GM12878 (cell line): ENCODE measurements around the gene FAM227A. TPM values are rescaled to one million over a fixed set of nuclear protein-coding genes. Genes with fewer than 3 reads are reported as not detected.

ENCODE experiments used
- BMI1 ChIP-seq: fragments of 450-650 bp; IDR thresholded peaks from 2 replicates; pipeline ENCODE4 v1.6.1; 2016; ENCODE audit warnings: mild to moderate bottlenecking, moderate library complexity, borderline replicate concordance
- CBFB ChIP-seq: IDR thresholded peaks from 2 replicates; pipeline ENCODE4 v1.6.1; 2016; ENCODE audit warnings: antibody characterized with exemption, low read depth
- EGR1 ChIP-seq, 2 experiments: IDR thresholded peaks; 1 replicate in 1 of 2; 2 replicates in 1 of 2; pipeline ENCODE4 v1.6.1; 2011 to 2012; ENCODE audit warnings: low read depth in 2 of 2, low read length in 2 of 2, borderline replicate concordance in 1 of 2, mild to moderate bottlenecking in 1 of 2, moderate library complexity in 1 of 2
- IKZF2 ChIP-seq, 2 experiments: fragments of 450-650 bp; IDR thresholded peaks; 2 replicates each; pipeline ENCODE4 v1.6.1; 2017; ENCODE audit warnings: mild to moderate bottlenecking in 2 of 2, moderate library complexity in 2 of 2
- NRF1 ChIP-seq: conservative IDR thresholded peaks from 2 replicates; pipeline ENCODE4 v1.6.1; 2011; ENCODE audit warnings: mild to moderate bottlenecking, low read depth, low read length, improper control_type of control experiment
- RB1 ChIP-seq: fragments of 450-650 bp; formaldehyde crosslinking; IDR thresholded peaks from 2 replicates; pipeline ENCODE4 v1.6.1; 2017; ENCODE audit warnings: mild to moderate bottlenecking, borderline replicate concordance
- RUNX3 ChIP-seq: IDR thresholded peaks from 2 replicates; pipeline ENCODE4 v1.6.1; 2012; ENCODE audit warnings: low read length, inconsistent platforms
- TBL1XR1 ChIP-seq: IDR thresholded peaks from 2 replicates; pipeline ENCODE4 v1.6.1; 2012; ENCODE audit warnings: low read depth, low read length, improper control_type of control experiment
- polyA plus RNA-seq, 11 experiments: library from polyadenylated mRNA; depleted of rRNA in 4 of 11; unstranded in 6 of 11; stranded (reverse) in 5 of 11; fragments of >200 nt; fragmentation: Nextera tagmentation in 4 of 11; fragmentation: Illumina TruSeq in 1 of 11; extraction: Ambion mirVana in 4 of 11; extraction: Trizol in 1 of 11; gene quantifications; 1 replicate in 1 of 11; 2 replicates in 10 of 11; pipeline versions ENCODE4 v1.2.1 to v1.2.3, GENCODE V29; 2011 to 2016; ENCODE audit warnings: inconsistent platforms in 2 of 11, missing spikeins in 2 of 11, low read depth in 1 of 11
- total RNA-seq, 4 experiments: library from RNA; depleted of rRNA in 3 of 4; stranded (reverse); fragments of >200 nt in 3 of 4; fragmentation: Illumina TruSeq in 1 of 4; extraction: Trizol in 1 of 4; gene quantifications; 2 replicates each; pipeline versions ENCODE4 v1.2.1 to v1.2.3, GENCODE V29; 2013 to 2021
- TF ChIP-seq, protein P1 (sequence below): fragments of 450-650 bp; IDR thresholded peaks from 2 replicates; pipeline ENCODE4 v1.6.1; 2017; ENCODE audit warnings: antibody characterized with exemption, mild to moderate bottlenecking, moderate library complexity
- TF ChIP-seq, protein P2 (sequence below): IDR thresholded peaks from 2 replicates; pipeline ENCODE4 v1.6.1; 2011; ENCODE audit warnings: borderline replicate concordance, low read depth, mild to moderate bottlenecking, moderate library complexity, mixed read lengths, low read length; ENCODE audit not compliant: insufficient read depth; ENCODE audit errors: extremely low read length
- TF ChIP-seq, protein P3 (sequence below): IDR thresholded peaks from 2 replicates; pipeline ENCODE4 v1.6.1; 2011; ENCODE audit warnings: low read depth, low read length, improper control_type of control experiment, borderline replicate concordance
- TF ChIP-seq, protein P4 (sequence below): IDR thresholded peaks from 2 replicates; pipeline ENCODE4 v1.6.1; 2012; ENCODE audit warnings: low read length, inconsistent platforms
- TF ChIP-seq, protein P5 (sequence below), 3 experiments: IDR thresholded peaks in 2 of 3; conservative IDR thresholded peaks in 1 of 3; 2 replicates each; pipeline ENCODE4 v1.5.1; 2011; ENCODE audit warnings: low read depth in 3 of 3, low read length in 3 of 3, mild to moderate bottlenecking in 3 of 3, control low read depth in 2 of 3, moderate library complexity in 2 of 3, inconsistent platforms in 1 of 3, mixed read lengths in 1 of 3; ENCODE audit not compliant: control insufficient read depth in 2 of 3, insufficient read depth in 1 of 3; ENCODE audit errors: extremely low read depth in 1 of 3
- TF ChIP-seq, protein P6 (sequence below): fragments of 450-650 bp; IDR thresholded peaks from 2 replicates; pipeline ENCODE4 v1.6.1; 2017; ENCODE audit warnings: low read depth, mild to moderate bottlenecking, moderate library complexity

Gene FAM227A
- total and polyA plus RNA-seq, 10 of the 15 experiments (the other 5 are each of a cell fraction or from before 2014, with no cell fraction given): 0.02 to 0.59 (median 0.25) TPM

DNA sequence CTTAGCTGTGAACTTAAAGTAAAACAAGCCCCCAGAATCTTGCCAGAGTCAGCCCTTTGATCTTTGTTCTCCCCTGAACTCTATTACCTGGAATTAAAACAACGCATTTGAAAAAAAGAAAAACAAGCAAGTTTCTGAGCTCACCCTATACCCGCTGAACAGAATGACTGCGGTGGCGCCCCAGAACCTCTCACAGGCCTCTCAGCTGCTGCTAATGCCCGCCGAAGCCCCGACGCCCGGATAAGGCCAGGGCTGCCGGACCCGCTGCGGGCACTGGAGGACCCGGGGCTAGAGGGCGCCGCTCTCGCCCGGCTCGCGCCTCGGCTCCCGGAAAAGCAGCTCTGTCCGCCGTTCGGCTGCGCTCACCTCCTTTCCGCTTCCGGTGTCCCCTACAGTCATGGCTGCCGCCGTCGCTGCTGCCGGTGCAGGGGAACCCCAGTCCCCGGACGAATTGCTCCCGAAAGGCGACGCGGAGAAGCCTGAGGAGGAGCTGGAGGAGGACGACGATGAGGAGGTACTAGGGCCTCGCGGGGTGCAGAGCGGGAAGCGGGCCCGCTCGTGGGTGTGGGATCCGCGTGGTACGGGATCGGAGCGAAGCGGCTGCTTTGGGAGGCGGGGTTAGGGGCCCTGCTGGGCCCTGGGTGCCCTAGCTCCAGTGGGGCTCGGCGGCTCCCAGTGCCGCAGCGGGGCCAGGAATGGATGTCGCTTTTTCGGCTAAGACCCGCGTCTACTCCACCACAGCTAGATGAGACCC is 25.6 kb upstream of the FAM227A start, which contains the start of gene TOMM22 (continued):
- TF ChIP-seq, protein P1, sequence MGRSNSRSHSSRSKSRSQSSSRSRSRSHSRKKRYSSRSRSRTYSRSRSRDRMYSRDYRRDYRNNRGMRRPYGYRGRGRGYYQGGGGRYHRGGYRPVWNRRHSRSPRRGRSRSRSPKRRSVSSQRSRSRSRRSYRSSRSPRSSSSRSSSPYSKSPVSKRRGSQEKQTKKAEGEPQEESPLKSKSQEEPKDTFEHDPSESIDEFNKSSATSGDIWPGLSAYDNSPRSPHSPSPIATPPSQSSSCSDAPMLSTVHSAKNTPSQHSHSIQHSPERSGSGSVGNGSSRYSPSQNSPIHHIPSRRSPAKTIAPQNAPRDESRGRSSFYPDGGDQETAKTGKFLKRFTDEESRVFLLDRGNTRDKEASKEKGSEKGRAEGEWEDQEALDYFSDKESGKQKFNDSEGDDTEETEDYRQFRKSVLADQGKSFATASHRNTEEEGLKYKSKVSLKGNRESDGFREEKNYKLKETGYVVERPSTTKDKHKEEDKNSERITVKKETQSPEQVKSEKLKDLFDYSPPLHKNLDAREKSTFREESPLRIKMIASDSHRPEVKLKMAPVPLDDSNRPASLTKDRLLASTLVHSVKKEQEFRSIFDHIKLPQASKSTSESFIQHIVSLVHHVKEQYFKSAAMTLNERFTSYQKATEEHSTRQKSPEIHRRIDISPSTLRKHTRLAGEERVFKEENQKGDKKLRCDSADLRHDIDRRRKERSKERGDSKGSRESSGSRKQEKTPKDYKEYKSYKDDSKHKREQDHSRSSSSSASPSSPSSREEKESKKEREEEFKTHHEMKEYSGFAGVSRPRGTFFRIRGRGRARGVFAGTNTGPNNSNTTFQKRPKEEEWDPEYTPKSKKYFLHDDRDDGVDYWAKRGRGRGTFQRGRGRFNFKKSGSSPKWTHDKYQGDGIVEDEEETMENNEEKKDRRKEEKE: no peak
- peak in 1 of 2 experiments; percentile 91; a peak in 2 of 3 replicates for TF ChIP-seq EGR1 (IDR thresholded peaks at IDR 0.05; ENCODE audit: borderline replicate concordance in 1 of 2, low read depth in 2 of 2, low read length in 2 of 2)
- TF ChIP-seq RUNX3: peak; percentile 79
- TF ChIP-seq, protein P2, sequence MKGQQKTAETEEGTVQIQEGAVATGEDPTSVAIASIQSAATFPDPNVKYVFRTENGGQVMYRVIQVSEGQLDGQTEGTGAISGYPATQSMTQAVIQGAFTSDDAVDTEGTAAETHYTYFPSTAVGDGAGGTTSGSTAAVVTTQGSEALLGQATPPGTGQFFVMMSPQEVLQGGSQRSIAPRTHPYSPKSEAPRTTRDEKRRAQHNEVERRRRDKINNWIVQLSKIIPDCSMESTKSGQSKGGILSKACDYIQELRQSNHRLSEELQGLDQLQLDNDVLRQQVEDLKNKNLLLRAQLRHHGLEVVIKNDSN: no peak
- TF ChIP-seq, protein P3, sequence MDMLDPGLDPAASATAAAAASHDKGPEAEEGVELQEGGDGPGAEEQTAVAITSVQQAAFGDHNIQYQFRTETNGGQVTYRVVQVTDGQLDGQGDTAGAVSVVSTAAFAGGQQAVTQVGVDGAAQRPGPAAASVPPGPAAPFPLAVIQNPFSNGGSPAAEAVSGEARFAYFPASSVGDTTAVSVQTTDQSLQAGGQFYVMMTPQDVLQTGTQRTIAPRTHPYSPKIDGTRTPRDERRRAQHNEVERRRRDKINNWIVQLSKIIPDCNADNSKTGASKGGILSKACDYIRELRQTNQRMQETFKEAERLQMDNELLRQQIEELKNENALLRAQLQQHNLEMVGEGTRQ: no peak
- peak; percentile 68; the same call in 1 of the 2 replicates for TF ChIP-seq CBFB
- no peak for TF ChIP-seq NRF1
- peak; percentile 68; the same call in 1 of the 2 replicates for TF ChIP-seq TBL1XR1
- no peak for TF ChIP-seq BMI1
- TF ChIP-seq RB1: peak; percentile 90; the same call in 1 of the 2 replicates
- TF ChIP-seq, protein P4, sequence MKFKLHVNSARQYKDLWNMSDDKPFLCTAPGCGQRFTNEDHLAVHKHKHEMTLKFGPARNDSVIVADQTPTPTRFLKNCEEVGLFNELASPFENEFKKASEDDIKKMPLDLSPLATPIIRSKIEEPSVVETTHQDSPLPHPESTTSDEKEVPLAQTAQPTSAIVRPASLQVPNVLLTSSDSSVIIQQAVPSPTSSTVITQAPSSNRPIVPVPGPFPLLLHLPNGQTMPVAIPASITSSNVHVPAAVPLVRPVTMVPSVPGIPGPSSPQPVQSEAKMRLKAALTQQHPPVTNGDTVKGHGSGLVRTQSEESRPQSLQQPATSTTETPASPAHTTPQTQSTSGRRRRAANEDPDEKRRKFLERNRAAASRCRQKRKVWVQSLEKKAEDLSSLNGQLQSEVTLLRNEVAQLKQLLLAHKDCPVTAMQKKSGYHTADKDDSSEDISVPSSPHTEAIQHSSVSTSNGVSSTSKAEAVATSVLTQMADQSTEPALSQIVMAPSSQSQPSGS: no peak
- peak in 1 of 2 experiments; percentile 33; a peak in 1 of 4 replicates for TF ChIP-seq IKZF2 (IDR thresholded peaks at IDR 0.05)
- TF ChIP-seq, protein P5, sequence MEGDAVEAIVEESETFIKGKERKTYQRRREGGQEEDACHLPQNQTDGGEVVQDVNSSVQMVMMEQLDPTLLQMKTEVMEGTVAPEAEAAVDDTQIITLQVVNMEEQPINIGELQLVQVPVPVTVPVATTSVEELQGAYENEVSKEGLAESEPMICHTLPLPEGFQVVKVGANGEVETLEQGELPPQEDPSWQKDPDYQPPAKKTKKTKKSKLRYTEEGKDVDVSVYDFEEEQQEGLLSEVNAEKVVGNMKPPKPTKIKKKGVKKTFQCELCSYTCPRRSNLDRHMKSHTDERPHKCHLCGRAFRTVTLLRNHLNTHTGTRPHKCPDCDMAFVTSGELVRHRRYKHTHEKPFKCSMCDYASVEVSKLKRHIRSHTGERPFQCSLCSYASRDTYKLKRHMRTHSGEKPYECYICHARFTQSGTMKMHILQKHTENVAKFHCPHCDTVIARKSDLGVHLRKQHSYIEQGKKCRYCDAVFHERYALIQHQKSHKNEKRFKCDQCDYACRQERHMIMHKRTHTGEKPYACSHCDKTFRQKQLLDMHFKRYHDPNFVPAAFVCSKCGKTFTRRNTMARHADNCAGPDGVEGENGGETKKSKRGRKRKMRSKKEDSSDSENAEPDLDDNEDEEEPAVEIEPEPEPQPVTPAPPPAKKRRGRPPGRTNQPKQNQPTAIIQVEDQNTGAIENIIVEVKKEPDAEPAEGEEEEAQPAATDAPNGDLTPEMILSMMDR (IDR thresholded peaks at IDR 0.05 in 2 of 3, conservative IDR thresholded peaks at IDR 0.05 in 1 of 3; ENCODE audit: control insufficient read depth in 2 of 3, extremely low read depth in 1 of 3, insufficient read depth in 1 of 3, low read depth in 3 of 3, low read length in 3 of 3): peak; percentile 77 to 92 (median 81)
- TF ChIP-seq, protein P6, sequence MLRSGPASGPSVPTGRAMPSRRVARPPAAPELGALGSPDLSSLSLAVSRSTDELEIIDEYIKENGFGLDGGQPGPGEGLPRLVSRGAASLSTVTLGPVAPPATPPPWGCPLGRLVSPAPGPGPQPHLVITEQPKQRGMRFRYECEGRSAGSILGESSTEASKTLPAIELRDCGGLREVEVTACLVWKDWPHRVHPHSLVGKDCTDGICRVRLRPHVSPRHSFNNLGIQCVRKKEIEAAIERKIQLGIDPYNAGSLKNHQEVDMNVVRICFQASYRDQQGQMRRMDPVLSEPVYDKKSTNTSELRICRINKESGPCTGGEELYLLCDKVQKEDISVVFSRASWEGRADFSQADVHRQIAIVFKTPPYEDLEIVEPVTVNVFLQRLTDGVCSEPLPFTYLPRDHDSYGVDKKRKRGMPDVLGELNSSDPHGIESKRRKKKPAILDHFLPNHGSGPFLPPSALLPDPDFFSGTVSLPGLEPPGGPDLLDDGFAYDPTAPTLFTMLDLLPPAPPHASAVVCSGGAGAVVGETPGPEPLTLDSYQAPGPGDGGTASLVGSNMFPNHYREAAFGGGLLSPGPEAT: peak; percentile 100
